ENCODE results near the gene LOC128125822.

LOC128125822 gene

DNA sequence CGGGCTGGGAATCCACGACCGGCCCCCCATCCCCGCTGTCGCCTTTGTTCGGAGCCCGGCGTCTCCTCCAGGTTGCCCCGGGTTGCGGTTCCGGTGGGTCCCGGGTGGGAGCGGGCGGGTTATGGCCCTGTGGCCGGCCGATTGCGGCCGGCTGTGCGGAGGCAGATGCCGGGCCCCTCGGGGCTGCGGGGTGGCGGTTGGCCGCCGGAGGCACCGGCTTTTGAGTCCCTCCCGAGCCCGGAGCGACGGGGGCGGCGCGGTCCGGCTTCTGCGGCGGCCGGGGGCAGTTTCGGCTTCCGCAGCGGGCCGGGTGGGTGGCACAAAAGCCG lies 431 bp downstream of the LOC128125822 start:
- peaks cover 0 to 13% (median 0%) of the 10 kb centered on the region in 3 donors for H3K36me3 ChIP-seq (ENCODE audit: control insufficient read depth in 2 of 3, insufficient read depth in 3 of 3, low read length in 3 of 3)
- peak overlapping the region; percentile 99 for H3K27ac ChIP-seq (ENCODE audit: low read depth in 2 of 2, low read length in 2 of 2)
- H3K9ac ChIP-seq (ENCODE audit: low read length in 3 of 3): peak overlapping the region; percentile 65 to 95 (median 88)
- H3K4me3 ChIP-seq (ENCODE audit: low read length in 3 of 3): peak overlapping the region; percentile 65 to 89 (median 75)
- peaks cover 5 to 16% (median 6%) of the 10 kb centered on the region in 3 donors for H3K4me1 ChIP-seq (ENCODE audit: control insufficient read depth in 2 of 3, insufficient read depth in 2 of 3, low read depth in 1 of 3, low read length in 3 of 3)
- intact Hi-C loops (cut with DNase I): no loop called here
- H3K9me3 ChIP-seq (ENCODE audit: control insufficient read depth in 2 of 3, insufficient read depth in 1 of 3, low read length in 3 of 3): no peaks in the 10 kb centered on the region
- FAIRE-seq (no peak), DNase-seq (peak in 1 of 5 donors; percentile 14)
- no peaks in the 10 kb centered on the region for H3K27me3 ChIP-seq (ENCODE audit: control insufficient read depth, insufficient read depth, low read length)
- TF ChIP-seq, protein P1, sequence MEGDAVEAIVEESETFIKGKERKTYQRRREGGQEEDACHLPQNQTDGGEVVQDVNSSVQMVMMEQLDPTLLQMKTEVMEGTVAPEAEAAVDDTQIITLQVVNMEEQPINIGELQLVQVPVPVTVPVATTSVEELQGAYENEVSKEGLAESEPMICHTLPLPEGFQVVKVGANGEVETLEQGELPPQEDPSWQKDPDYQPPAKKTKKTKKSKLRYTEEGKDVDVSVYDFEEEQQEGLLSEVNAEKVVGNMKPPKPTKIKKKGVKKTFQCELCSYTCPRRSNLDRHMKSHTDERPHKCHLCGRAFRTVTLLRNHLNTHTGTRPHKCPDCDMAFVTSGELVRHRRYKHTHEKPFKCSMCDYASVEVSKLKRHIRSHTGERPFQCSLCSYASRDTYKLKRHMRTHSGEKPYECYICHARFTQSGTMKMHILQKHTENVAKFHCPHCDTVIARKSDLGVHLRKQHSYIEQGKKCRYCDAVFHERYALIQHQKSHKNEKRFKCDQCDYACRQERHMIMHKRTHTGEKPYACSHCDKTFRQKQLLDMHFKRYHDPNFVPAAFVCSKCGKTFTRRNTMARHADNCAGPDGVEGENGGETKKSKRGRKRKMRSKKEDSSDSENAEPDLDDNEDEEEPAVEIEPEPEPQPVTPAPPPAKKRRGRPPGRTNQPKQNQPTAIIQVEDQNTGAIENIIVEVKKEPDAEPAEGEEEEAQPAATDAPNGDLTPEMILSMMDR (IDR thresholded peaks at IDR 0.05; ENCODE audit: borderline replicate concordance, extremely low read depth, insufficient read depth): no peak

DNA sequence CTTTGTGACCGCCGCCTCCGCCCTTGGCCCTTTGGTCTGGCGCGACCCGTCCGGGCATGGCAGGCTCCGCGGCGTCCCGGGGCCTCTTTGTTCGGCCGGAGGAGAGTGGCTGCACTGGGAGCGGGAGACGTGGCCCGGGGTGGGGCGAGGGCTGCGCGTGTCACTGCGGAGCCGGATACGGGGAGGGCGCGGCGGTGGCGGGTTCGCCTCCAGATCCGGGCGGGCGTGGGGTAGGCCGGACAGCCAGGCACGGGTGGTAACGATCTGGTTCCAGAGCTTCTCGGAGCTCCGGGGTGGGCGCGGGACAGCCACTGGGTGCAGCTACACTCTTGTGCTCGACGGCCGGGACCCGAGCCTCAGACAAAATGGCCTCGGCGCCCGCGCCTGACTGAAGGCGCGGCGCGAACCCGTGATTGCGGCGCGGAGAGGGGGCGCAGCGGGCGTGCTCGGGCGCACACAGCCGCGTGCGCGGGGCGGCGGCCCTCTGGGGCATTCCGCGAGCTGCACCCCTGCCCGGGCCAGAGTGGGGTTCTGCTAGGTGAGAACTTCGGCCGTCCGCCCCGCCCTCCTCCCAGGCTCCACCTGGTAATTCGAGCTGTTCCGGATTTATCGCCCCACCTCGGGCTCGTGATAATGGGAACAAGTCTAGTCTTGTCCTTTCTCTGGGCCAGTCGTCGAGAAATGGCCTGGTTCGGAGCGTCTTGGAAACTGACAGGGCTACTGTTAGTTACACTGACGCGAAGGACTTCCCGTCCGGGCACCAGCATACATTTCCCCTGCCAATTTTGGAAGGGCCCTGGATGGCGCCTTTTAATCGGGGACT lies 1.0 kb downstream of the LOC128125822 start:
- Histone ChIP-seq H3K4me1 (ENCODE audit: control insufficient read depth in 2 of 3, insufficient read depth in 2 of 3, low read depth in 1 of 3, low read length in 3 of 3) (peaks cover 5 to 16% (median 6%) of the 10 kb centered on the region in 3 donors), H3K9ac (ENCODE audit: low read length in 3 of 3) (peak overlapping the region; percentile 69 to 95 (median 88)), H3K9me3 (ENCODE audit: control insufficient read depth in 2 of 3, insufficient read depth in 1 of 3, low read length in 3 of 3) (no peaks in the 10 kb centered on the region), H3K27me3 (ENCODE audit: control insufficient read depth, insufficient read depth, low read length) (no peaks in the 10 kb centered on the region), H3K36me3 (ENCODE audit: control insufficient read depth in 2 of 3, insufficient read depth in 3 of 3, low read length in 3 of 3) (peaks cover 0 to 18% (median 2%) of the 10 kb centered on the region in 3 donors), H3K4me3 (ENCODE audit: low read length in 3 of 3) (peak overlapping the region; percentile 53 to 89 (median 55)), H3K27ac (ENCODE audit: low read depth in 2 of 2, low read length in 2 of 2) (peak overlapping the region; percentile 99)
- TF ChIP-seq, protein P1 (IDR thresholded peaks at IDR 0.05; ENCODE audit: borderline replicate concordance, extremely low read depth, insufficient read depth): no peak
- DNase-seq: peak; percentile 86 to 95 (median 93)
- no peak for FAIRE-seq
- intact Hi-C loops (cut with DNase I): no loop called here

DNA sequence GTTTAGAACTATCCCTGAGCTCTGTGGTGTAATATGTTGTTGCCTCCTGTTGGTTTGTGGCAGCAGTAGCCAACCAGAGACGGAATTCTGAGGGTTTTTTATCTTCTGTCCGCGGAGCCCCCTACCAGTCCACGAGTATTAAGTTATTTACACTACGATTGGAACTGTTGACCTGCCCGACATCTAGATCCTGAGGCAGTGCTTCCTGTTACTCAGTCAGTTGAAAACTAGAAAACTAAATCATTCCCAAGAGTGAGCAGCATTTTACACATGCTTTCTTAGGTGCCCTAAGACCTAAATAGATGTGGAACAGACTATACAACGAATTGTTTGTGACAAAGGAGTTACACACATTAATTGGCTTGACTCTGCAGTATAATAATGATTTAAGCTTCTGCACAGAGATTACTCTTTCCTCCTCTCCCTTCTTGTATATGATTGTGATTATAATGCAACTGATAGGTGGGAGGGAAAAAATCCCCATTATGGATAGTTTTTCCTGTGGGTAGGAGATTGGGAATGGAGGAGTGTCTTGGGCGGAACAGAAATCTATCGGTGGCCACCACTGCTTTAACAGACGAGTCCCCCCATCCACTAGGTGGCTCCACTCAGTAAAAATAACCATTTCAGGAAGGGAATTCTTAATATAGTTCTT lies 1.7 kb downstream of the LOC128125822 start:
- Histone ChIP-seq H3K27me3 (ENCODE audit: control insufficient read depth, insufficient read depth, low read length) (no peaks in the 10 kb centered on the region), H3K36me3 (ENCODE audit: control insufficient read depth in 2 of 3, insufficient read depth in 3 of 3, low read length in 3 of 3) (peaks cover 0 to 19% (median 3%) of the 10 kb centered on the region in 3 donors), H3K9me3 (ENCODE audit: control insufficient read depth in 2 of 3, insufficient read depth in 1 of 3, low read length in 3 of 3) (no peaks in the 10 kb centered on the region), H3K4me1 (ENCODE audit: control insufficient read depth in 2 of 3, insufficient read depth in 2 of 3, low read depth in 1 of 3, low read length in 3 of 3) (peaks cover 5 to 16% (median 6%) of the 10 kb centered on the region in 3 donors), H3K27ac (ENCODE audit: low read depth in 2 of 2, low read length in 2 of 2) (peak overlapping the region; percentile 99), H3K9ac (ENCODE audit: low read length in 3 of 3) (peak overlapping the region; percentile 13 to 88 (median 69)), H3K4me3 (ENCODE audit: low read length in 3 of 3) (peak overlapping the region; percentile 53 to 89 (median 55))
- DNase-seq (peak in 4 of 5 donors; percentile 27 to 75 (median 54)), FAIRE-seq (no peak)
- intact Hi-C loops (cut with DNase I): no loop called here
- TF ChIP-seq, protein P1 (IDR thresholded peaks at IDR 0.05; ENCODE audit: borderline replicate concordance, extremely low read depth, insufficient read depth): peak; percentile 36
